OCI-LY3 (cell line): Measurements from ENCODE around the gene SPATA19.
"Not testable (repeated sequence)": the region's sequence is repeated elsewhere in the genome, so short reads cannot be mapped to it uniquely, and the experiment has no call there.

Experiments
- H2AFZ ChIP-seq: fragments of 200-600, 300-600 bp; shearing (Covaris generic); 2 replicates; pipeline ENCODE4 v1.6.0; 2014; ENCODE audit warnings: antibody characterized with exemption, low read depth, low read length
- H3K27ac ChIP-seq: fragments of 200-600, 300-600 bp; sonication (generic); 2 replicates; pipeline ENCODE4 v1.5.1; 2014; ENCODE audit warnings: mild to moderate bottlenecking, low read length, moderate library complexity, mixed read lengths
- H3K27me3 ChIP-seq: fragments of 200-600, 300-600 bp; sonication (generic); 2 replicates; pipeline ENCODE4 v1.6.1; 2014; ENCODE audit warnings: low read depth, low read length, mixed read lengths
- H3K36me3 ChIP-seq: fragments of 200-600, 300-600 bp; sonication (generic); replicated peaks from 2 replicates; pipeline ENCODE3; 2014; ENCODE audit warnings: low read depth, low read length, mixed read lengths
- H3K4me1 ChIP-seq: fragments of 300-600, 200-600 bp; sonication (generic); 2 replicates; pipeline ENCODE4 v1.6.1; 2014; ENCODE audit warnings: low read length, mixed read lengths
- H3K4me2 ChIP-seq: fragments of 200-600, 300-600 bp; sonication (generic); 2 replicates; pipeline ENCODE4 v1.6.1; 2014; ENCODE audit warnings: low read length, mixed read lengths
- H3K4me3 ChIP-seq: fragments of 300-600, 200-600 bp; sonication (generic); 2 replicates; pipeline ENCODE4 v1.5.1; 2014; ENCODE audit warnings: antibody characterized with exemption, mild to moderate bottlenecking, low read length, moderate library complexity
- H3K79me2 ChIP-seq: fragments of 300-600, 200-600 bp; shearing (Covaris generic); 2 replicates; pipeline ENCODE4 v1.6.1; 2014; ENCODE audit warnings: mild to moderate bottlenecking, low read length, mixed read lengths
- H3K9ac ChIP-seq: fragments of 300-600, 200-600 bp; shearing (Covaris generic); 2 replicates; pipeline ENCODE4 v1.6.0; 2014; ENCODE audit warnings: mild to moderate bottlenecking, low read length, moderate library complexity
- H3K9me3 ChIP-seq: fragments of 200-600, 300-600 bp; shearing (Covaris generic); 2 replicates; pipeline ENCODE4 v1.6.1; 2014; ENCODE audit warnings: low read length, mixed read lengths; ENCODE audit not compliant: insufficient read depth
- H4K20me1 ChIP-seq: fragments of 200-600, 300-600 bp; sonication (generic); 2 replicates; pipeline ENCODE4 v1.6.1; 2016; ENCODE audit warnings: low read length, mixed read lengths; ENCODE audit not compliant: insufficient read depth
- EZH2phosphoT487 ChIP-seq: fragments of 200-600 bp; shearing (Covaris generic); IDR thresholded peaks from 2 replicates; pipeline ENCODE4 v1.6.1; 2018; ENCODE audit warnings: antibody characterized with exemption, mixed run types, low read depth
- TF ChIP-seq, protein P1 (sequence below): fragments of 200-600, 300-600 bp; sonication (generic); IDR thresholded peaks from 2 replicates; pipeline ENCODE4 v1.5.1; 2014; ENCODE audit warnings: antibody characterized with exemption, low read length, low read depth

The SPATA19 gene

DNA sequence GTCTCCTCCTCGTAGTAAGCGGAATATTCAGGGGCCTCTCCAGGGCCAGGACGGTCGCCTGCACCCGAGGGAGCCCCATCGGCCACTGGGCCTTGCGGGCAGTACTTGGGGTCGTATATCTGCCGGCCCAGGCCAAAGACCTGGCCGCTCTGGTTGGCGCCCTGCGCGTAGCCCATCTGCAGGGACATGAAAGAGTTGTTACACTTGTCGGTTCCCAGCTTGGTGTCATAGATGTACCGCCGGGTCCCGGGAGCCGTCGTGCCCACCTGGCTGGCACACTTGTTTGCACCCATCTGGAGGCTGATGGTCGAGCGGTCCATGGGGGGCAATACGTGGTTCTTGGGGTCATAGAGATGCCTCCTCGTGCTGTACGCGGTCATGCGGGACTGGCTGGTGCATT is 19.4 kb upstream of the SPATA19 start:
- Histone ChIP-seq H3K4me2 (no peak overlapping the region), H2AFZ (no peak overlapping the region), H3K9me3 (no peaks in the 10 kb centered on the region), H3K27me3 (0 out of 2 replicates have a peak, but pooled peaks cover 3% of the 10 kb centered on the region), H4K20me1 (no peaks in the 10 kb centered on the region), H3K36me3 (no peaks in the 10 kb centered on the region), H3K79me2 (no peaks in the 10 kb centered on the region), H3K4me3 (no peak overlapping the region), H3K9ac (no peak overlapping the region), H3K27ac (no peak overlapping the region), H3K4me1 (no peaks in the 10 kb centered on the region)
- TF ChIP-seq, protein P1, sequence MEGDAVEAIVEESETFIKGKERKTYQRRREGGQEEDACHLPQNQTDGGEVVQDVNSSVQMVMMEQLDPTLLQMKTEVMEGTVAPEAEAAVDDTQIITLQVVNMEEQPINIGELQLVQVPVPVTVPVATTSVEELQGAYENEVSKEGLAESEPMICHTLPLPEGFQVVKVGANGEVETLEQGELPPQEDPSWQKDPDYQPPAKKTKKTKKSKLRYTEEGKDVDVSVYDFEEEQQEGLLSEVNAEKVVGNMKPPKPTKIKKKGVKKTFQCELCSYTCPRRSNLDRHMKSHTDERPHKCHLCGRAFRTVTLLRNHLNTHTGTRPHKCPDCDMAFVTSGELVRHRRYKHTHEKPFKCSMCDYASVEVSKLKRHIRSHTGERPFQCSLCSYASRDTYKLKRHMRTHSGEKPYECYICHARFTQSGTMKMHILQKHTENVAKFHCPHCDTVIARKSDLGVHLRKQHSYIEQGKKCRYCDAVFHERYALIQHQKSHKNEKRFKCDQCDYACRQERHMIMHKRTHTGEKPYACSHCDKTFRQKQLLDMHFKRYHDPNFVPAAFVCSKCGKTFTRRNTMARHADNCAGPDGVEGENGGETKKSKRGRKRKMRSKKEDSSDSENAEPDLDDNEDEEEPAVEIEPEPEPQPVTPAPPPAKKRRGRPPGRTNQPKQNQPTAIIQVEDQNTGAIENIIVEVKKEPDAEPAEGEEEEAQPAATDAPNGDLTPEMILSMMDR: no peak
- TF ChIP-seq EZH2phosphoT487: no peak

GRCh38 chr11:133860151-133860550 is 14.8 kb upstream of the SPATA19 start:
- Histone ChIP-seq H3K4me2 (no peak overlapping the region), H4K20me1 (no peaks in the 10 kb centered on the region), H3K27ac (no peak overlapping the region), H3K4me3 (no peak overlapping the region), H3K79me2 (no peaks in the 10 kb centered on the region), H3K4me1 (no peaks in the 10 kb centered on the region), H2AFZ (no peak overlapping the region), H3K27me3 (peaks cover 10% of the 10 kb centered on the region; the same call in 1 of the 2 replicates), H3K9me3 (no peaks in the 10 kb centered on the region), H3K36me3 (no peaks in the 10 kb centered on the region), H3K9ac (no peak overlapping the region)
- no peak for TF ChIP-seq EZH2phosphoT487
- TF ChIP-seq, protein P1: no peak

GRCh38 chr11:133854330-133854960 is 9.1 kb upstream of the SPATA19 start:
- H3K4me2 ChIP-seq, H4K20me1 ChIP-seq, H3K36me3 ChIP-seq, H3K4me3 ChIP-seq, H3K27ac ChIP-seq, H3K4me1 ChIP-seq, H3K9ac ChIP-seq, H2AFZ ChIP-seq, H3K9me3 ChIP-seq, H3K27me3 ChIP-seq, H3K79me2 ChIP-seq: not testable (repeated sequence)

GRCh38 chr11:133844217-133844616 is 1.1 kb downstream of the SPATA19 start:
- H3K4me1 ChIP-seq: no peaks in the 10 kb centered on the region
- H4K20me1 ChIP-seq: no peaks in the 10 kb centered on the region
- H3K4me2 ChIP-seq: no peak overlapping the region
- no peak overlapping the region for H3K9ac ChIP-seq
- TF ChIP-seq EZH2phosphoT487: no peak
- TF ChIP-seq, protein P1: no peak
- no peak overlapping the region for H2AFZ ChIP-seq
- H3K27ac ChIP-seq: no peak overlapping the region
- peaks cover 4% of the 10 kb centered on the region; the same call in 1 of the 2 replicates for H3K27me3 ChIP-seq
- H3K79me2 ChIP-seq: no peaks in the 10 kb centered on the region
- no peaks in the 10 kb centered on the region for H3K36me3 ChIP-seq
- H3K4me3 ChIP-seq: no peak overlapping the region
- no peaks in the 10 kb centered on the region for H3K9me3 ChIP-seq
